HFF-Myc (cell line): ENCODE measurements around the gene NCOR1.

Experiments used
- DNase-seq: peaks from one replicate; pipeline ENCODE4 v3.0.0-alpha.2; 2011; ENCODE audit warnings: low read depth; ENCODE audit errors: extremely low read depth
- H3K4me3 ChIP-seq: replicated peaks from 2 replicates; pipeline ENCODE4 v1.5.1; 2011; ENCODE audit warnings: low read depth, mild to moderate bottlenecking, control low read depth, low read length
- TF ChIP-seq, protein P1 (sequence below): IDR thresholded peaks from 2 replicates; pipeline ENCODE4 v1.5.1; 2012; ENCODE audit warnings: mild to moderate bottlenecking, low read depth, low read length, control low read depth; ENCODE audit errors: missing control alignments

The NCOR1 gene

DNA sequence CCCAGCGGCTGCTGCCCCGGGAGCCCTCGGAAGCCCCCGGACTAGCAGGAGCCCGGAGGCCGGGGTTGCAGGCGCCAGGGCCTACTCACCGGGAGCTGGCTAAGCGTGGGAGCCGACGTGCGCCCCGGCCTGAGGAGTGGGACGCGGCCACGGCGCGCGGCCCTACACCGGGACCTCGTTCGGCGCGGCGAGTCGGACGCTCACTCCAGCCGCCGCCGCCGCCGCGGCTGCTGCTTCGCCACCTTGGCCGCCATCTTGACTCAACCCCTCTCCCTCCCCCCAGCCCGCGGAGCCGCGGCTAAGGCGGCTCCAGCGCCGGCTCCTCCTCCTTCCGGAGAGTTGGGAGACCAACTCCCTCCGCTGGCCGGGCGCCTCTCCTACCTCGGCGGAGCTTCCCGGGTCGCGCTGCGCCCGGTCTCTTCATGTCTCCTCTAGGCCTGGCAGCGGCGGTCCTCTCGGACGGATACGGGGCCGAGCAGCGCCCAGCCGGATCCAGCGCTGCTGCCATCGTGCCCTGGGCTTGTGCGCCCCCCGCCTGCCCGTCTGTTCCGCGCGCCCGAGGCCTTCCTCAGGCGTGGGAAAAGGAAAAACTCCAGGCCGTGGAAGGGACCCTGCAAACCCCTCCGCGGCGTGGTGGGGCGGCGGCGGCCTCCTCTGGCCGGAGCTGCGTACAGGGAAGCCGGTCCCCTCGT is at the start of gene NCOR1:
TSS of gene NCOR1 (minus strand) at position 262 of the 692 bp plus-strand sequence. CDS start 20,965 bp downstream, outside the sequence.
- H3K4me3 ChIP-seq: peak within 1 kb of the TSS; percentile 94
- peak; percentile 67 for DNase-seq
- TF ChIP-seq, protein P1, sequence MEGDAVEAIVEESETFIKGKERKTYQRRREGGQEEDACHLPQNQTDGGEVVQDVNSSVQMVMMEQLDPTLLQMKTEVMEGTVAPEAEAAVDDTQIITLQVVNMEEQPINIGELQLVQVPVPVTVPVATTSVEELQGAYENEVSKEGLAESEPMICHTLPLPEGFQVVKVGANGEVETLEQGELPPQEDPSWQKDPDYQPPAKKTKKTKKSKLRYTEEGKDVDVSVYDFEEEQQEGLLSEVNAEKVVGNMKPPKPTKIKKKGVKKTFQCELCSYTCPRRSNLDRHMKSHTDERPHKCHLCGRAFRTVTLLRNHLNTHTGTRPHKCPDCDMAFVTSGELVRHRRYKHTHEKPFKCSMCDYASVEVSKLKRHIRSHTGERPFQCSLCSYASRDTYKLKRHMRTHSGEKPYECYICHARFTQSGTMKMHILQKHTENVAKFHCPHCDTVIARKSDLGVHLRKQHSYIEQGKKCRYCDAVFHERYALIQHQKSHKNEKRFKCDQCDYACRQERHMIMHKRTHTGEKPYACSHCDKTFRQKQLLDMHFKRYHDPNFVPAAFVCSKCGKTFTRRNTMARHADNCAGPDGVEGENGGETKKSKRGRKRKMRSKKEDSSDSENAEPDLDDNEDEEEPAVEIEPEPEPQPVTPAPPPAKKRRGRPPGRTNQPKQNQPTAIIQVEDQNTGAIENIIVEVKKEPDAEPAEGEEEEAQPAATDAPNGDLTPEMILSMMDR: peak; percentile 12

DNA sequence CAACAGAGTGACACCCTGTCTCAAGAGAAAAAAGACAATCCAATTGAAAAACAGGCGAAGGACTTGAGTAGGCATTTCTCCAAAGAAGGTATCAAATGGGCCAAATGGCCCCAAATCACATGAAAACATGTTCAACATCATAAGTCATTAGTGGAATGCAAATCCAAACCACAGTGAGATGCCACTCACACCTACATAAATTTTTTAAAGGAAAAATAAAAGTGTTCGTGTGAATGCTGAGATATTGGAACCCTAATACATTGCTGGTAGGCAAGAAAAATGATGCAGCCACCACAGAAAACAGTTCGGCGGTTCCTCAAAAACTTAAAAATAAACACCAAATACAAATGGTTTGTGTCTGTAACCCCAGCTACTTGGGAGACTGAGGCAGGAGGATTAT is 46.9 kb upstream of the NCOR1 start:
- no peak for DNase-seq
- no peak overlapping the region for H3K4me3 ChIP-seq
- TF ChIP-seq, protein P1: no peak

DNA sequence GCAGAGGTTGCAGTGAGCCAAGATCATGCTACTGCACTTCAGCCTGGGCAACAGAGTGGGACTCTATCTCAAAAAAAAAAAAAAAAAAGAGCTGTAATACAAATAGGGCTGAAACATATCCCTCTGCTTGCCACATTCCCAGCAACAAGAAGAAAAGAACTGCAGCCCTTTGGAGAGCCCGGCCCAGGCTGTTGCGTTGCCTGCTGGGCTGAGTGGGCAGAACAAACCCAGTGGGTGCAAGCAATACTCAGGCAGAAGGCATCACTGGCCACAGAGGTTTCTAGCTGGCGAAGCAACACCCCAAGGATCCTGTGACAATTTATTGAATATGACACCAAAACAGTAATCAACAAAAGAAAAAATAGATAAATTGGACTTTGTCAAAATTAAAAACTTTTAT is 45.7 kb upstream of the NCOR1 start:
- DNase-seq: no peak
- H3K4me3 ChIP-seq: no peak overlapping the region
- TF ChIP-seq, protein P1: no peak

DNA sequence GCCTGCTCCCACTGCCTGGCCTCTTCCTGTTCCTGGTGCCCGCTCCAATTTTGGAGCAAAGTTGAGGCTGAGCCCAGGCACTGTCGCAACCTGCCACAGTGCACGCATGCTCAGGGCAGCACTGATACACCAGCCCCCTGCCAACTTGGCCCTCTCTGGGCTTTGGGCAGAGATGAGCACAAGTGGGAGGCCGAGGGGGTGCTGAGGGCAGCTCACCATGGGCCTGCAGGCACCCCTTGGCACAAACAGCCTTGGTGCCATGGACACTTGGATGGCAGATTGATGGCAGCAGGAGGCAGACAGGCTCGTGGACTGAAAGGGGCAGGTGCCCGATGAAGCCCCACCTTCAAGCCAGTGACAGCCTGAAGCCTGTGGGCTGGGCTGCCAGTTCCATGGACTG is 44.6 kb upstream of the NCOR1 start:
- H3K4me3 ChIP-seq: no peak overlapping the region
- DNase-seq: no peak
- TF ChIP-seq, protein P1: no peak

DNA sequence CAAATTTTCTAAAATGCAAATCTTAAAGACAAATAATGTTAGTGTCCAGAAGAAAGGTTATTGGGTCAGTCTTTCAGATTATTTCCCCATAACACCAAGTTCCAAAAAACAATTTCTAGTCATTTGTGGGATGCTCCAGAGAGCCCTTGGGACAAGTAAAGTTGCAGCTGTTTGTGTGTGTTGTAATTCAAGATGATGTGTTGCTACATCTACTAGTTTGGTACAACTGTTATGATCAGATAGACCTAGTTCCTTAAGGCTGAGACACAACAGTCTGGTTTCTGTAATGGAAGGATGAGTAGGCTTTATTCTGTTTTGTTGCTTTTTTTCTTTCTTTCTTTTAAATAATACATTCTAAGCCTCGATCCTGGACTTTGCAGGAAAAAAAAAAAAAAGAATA is 43.6 kb upstream of the NCOR1 start:
- H3K4me3 ChIP-seq: no peak overlapping the region
- no peak for DNase-seq
- TF ChIP-seq, protein P1: no peak

DNA sequence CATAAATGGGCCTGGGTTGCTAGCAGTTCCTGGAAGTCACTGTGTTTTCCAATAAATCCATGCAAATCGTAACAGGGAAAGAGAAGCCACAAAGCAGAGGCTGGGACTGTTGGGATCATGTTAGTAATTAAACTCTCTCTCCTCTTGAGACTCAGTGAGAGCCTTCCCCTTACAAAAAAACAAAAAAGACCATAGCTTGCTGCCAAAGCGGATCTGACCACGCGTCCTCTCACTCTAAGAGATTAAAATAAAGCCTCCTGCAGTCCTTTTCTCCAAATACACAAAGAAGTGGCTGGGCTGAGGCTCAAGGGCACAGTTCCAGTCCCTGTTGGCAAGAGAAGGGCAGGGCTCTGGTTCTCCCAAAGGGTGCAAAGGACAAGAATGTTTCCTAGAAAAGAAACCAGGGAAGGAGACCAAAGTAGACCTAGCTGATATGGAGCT is 40.2 kb upstream of the NCOR1 start:
- DNase-seq: no peak
- no peak overlapping the region for H3K4me3 ChIP-seq
- TF ChIP-seq, protein P1: no peak
